Left ventricle myocardium superior (tissue), 1 donor: Measurements from ENCODE around the gene TANGO6. TPM values are rescaled to one million over a fixed set of nuclear protein-coding genes. Genes with fewer than 3 reads are reported as not detected.
A peak's percentile ranks its signal among the peaks of the same experiment; 100 is the strongest.

Experiments used
- ATAC-seq: fragments of 200-7000 bp; cut with Tn5 transposase; one replicate; pipeline ENCODE4 v1.9.1; 2020; ENCODE audit warnings: mild to moderate bottlenecking, moderate library complexity
- DNase-seq: peaks from one replicate; pipeline ENCODE4 v3.0.0-alpha.2; 2020
- intact Hi-C: fragments of 100-400 bp; cut with micrococcal nuclease; formaldehyde crosslinking; loops from one replicate; pipeline ENCODE4 v1.11.0; 2022
- total RNA-seq: library from RNA; stranded (reverse); fragmentation: NEBNext Ultra II Directional; extraction: Animal tissue kit (Norgen Biotek cat#: 25700); gene quantifications from one replicate; pipeline ENCODE4 v1.2.1, GENCODE V29; 2021
- donor health status: DM: no; HTN: yes; CAD: no; lungs with severe emphysema.

The TANGO6 gene
- total RNA-seq, 1 donor from 2014 or later = 9.3 TPM

DNA sequence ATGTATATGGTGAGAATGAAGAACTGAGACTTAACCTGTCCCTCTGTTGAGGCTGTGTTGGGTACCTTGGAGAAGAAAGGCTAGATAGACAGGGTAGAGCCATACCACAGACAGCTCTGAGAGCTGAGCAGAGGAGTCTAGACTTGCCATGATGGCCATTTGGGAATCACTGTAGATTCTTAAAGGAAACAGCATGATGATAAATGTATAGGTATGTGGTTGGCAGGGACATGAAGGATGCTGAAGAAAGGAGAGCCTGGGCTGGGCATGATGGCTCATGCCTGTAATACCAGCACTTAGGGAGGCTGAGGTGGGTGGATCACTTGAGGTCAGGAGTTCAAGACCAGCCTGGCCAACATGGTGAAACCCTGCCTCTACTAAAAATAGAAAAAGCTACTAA lies 147.7 kb downstream of the TANGO6 start:
- intact Hi-C loops = no loop called here
- DNase-seq (no peak), ATAC-seq (no peak)

- peak; percentile 36 for ATAC-seq
- intact Hi-C loops = no loop called here
These were observed 149.2 kb downstream of the TANGO6 start for GRCh38 chr16:68992521-68992920.

DNA sequence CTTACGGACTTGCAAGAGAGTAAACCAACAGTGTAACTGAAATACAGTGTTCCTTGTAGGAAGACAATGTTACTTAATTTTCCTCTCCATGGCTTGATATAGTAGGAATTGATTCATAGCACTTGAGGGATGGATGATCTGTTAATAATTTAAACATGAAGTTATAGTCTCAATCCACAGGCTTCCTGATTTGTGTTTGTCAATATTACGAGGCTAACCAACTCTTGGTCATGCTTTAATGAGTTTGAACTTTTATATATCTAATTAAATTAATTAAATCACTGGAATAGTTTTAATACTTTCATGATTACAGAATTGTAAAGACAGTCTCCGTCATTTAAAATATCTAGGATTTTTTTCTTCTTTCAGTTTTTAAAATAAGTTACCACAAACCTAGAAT lies 150.1 kb downstream of the TANGO6 start:
- ATAC-seq = no peak
- intact Hi-C loops = no loop called here
- no peak for DNase-seq

More at GRCh38 chr16:68992521-68992920, 149.2 kb downstream of the TANGO6 start:
- DNase-seq = no peak

GRCh38 chr16:68993885-68994284 lies 150.6 kb downstream of the TANGO6 start:
- ATAC-seq (no peak), DNase-seq (no peak)
- intact Hi-C loops = no loop called here

GRCh38 chr16:68994324-68994723 lies 151.0 kb downstream of the TANGO6 start:
- DNase-seq = no peak
- intact Hi-C loops = no loop called here
- no peak for ATAC-seq

DNA sequence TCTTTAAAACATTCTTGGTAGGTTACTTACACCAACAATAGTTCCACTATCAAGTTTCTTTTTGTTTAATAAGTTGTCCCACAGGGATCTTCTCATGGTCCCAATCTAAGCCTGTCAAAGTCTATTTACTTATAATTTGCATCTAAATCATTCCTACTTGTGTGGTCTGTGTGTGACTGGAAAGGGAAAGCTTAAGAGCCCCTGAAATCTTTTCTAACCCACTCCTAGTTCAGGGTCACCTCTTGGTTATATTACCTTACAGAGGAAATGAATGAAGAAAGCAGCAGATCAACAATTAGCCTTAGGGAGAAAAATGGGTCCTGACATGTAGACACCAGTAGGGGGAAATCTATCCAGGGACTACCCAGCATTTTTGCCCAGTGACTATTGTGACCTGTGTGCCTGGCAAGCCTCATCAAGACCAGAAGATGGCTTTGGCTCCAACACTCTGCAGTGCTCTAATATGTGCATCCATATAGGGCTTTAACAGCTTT lies 151.7 kb downstream of the TANGO6 start:
- intact Hi-C loops = no loop called here
- ATAC-seq (no peak), DNase-seq (no peak)

GRCh38 chr16:68997564-68997963 lies 154.2 kb downstream of the TANGO6 start:
- ATAC-seq = no peak
- intact Hi-C loops = no loop called here

DNA sequence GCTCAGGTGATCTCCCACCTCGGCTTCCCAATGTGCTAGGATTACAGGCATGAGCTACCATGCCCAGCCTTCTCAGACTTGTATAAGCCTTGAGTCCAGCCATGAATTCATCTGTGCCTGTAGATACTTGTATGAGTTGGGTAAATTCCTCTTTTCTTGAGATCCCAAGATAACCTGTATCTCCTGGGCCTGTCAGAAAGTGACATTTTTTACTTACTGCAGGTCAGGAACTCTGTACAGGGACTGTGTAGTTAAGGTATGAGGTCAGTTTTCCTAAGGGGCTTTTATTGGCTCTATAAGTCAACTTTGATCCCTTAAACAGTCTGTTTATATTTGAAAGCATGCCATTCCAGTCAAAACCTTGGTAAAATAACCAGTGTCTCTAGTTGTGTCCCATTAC lies 155.8 kb downstream of the TANGO6 start:
- no peak for DNase-seq
- no peak for ATAC-seq
- intact Hi-C loops = no loop called here

More at GRCh38 chr16:68997564-68997963, 154.2 kb downstream of the TANGO6 start:
- DNase-seq = no peak

GRCh38 chr16:69003500-69003899 lies 160.2 kb downstream of the TANGO6 start:
- ATAC-seq (no peak), DNase-seq (no peak)
- intact Hi-C loops = no loop called here

- intact Hi-C loops = no loop called here
- ATAC-seq = no peak
- no peak for DNase-seq
These were observed 162.5 kb downstream of the TANGO6 start for GRCh38 chr16:69005641-69006355.

DNA sequence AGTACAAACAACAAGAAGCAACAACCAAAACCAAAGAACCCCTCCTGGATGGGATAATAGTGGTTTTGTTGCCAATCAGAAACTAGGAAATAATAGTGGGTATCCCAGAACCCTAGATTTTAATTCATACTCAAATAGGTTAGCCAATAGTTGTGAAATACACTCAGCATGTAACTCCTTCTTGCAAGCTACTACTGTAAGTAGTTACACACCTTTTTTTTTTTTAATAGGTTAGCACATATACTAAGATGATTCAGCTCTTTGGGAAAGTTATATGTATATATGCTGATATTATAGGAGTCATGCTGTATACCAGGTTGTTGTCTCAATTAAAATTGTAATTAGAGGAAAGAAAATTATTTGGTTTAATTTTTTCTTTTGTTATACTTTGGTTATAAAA lies 169.6 kb downstream of the TANGO6 start:
- DNase-seq (no peak), ATAC-seq (no peak)
- intact Hi-C loops = no loop called here

DNA sequence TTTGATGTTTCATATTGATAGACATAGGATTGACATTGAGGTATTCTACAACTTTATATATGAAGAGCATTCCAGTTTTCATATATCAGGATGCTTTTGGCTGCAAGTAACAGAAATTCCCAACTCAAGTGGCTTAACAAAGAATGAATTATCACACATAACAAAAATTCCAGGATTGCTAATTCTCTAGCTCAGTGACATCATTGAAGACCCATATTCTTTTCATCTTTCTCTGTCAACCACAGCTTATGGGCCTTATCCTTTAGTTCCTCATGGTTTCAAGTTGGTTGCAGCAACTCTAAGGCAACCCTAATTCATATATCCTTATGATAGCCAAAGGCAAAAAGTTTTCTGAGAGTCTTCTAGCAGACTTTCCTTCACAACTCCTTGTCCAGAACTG lies 170.7 kb downstream of the TANGO6 start:
- DNase-seq (no peak), ATAC-seq (no peak)
- intact Hi-C loops = no loop called here

DNA sequence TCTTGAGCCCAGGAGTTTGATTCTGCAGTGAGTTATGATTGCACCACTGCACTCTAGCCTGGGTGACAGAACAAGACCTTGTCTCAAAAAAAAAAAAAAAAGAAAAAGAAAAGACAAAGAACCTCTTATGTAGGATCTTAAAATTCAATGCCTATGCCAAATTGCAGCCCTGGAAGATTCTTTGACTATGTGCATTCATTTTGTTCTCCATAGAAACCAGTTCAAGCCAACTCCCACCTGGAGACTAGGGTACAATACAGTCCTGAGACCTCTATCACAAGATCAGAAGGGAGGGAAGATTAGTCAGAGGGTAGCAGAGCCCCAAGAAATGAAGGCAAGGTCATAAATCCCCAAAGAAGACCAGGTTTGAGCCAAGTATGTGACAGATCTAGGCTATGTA lies 171.5 kb downstream of the TANGO6 start:
- ATAC-seq (no peak), DNase-seq (no peak)
- intact Hi-C loops = no loop called here

- intact Hi-C loops = no loop called here
- ATAC-seq (no peak), DNase-seq (no peak)
These were observed 173.9 kb downstream of the TANGO6 start for GRCh38 chr16:69017036-69017783.

- intact Hi-C loops = no loop called here
- DNase-seq = no peak
- no peak for ATAC-seq
These were observed 176.5 kb downstream of the TANGO6 start for GRCh38 chr16:69019811-69020210.

GRCh38 chr16:69029121-69029520 lies 185.8 kb downstream of the TANGO6 start:
- DNase-seq (no peak), ATAC-seq (no peak)

DNA sequence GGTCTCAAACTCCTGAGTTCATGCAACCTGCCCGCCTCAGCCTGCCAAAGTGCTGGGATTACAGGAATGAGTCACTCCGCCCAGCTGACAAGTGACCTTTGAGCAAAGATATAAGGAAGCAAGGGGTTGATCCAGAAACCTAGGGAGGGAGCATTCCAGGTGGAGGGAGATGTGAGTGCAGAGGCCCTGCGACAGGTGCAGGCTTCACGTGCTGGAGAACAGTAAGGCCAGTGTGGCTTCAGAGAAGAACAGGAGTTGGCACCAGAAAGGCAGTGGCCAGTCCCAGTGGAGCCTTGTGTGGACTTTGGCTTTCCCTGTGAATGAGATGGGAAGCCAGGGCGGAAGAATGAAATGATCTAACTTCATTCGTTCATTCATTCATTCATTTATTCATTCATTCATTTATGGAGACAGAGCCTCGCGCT lies 188.6 kb downstream of the TANGO6 start:
- intact Hi-C loops = loop anchor here (10.0 kb wide), 1 partner anchor 57 kb away; no protein-coding TSS in a partner anchor
- DNase-seq (no peak), ATAC-seq (no peak)

More at GRCh38 chr16:69029121-69029520, 185.8 kb downstream of the TANGO6 start:
- intact Hi-C loops = no loop called here

DNA sequence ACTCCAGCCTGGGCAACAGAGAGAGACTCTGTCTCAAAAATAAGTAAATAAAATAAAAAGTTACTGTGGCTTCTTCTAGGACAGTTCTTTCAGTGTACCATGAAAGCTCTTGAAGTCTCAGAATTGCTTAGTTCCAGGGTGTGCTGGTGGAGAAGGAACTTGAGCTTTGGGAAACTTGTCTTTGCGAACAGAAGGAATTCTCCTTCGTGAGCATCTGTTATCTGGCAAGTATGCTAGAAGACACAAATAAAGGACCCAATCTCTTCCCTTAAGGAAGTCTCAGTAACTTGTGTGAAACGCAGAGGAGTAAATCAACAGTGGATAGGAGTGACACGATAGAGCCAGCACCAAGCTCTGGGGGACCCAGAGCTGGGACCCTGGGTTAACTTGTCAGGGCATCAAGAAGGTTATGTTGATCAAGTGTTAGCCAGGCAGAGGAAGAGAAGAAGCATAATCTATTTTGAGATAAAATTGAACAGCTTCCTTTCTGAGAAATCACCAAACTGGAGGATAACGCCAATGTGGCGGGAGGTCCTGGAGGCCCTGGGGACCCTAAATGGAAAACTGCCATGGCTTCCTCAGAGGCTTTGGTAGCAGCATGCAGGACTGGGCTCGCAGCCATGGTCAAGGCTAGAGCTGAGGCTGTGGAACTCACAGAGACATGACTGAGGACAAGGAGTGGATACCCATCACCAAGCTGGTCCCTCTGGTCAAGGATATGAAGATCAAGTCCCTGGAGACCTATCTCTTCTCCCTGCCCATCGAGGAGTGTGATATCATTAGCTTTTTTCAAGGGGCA lies 190.0 kb downstream of the TANGO6 start:
- intact Hi-C loops = loop anchor here (10.0 kb wide), 1 partner anchor 59 kb away; no protein-coding TSS in a partner anchor
- DNase-seq (peak; percentile 44), ATAC-seq (no peak)

DNA sequence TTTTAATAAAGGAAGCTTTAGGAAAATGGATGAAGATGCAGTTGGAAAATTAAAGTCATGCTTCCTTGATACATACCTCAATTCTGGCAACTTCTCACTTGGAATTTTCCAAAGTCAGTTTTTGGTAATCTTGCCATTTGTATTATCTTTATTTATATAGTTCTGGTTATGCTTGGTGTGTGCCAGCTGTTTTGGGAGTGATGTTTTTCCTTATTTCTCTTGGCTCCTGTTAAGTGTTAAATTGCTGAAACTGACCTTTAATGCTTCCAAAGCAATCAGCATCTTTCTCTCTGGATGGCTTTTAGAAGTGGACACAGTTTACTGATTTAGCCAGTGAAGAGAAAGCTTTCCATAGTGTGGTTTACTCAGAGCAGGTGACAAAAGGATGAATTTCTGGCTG lies 192.0 kb downstream of the TANGO6 start:
- intact Hi-C loops = loop anchor here (10.0 kb wide), 1 partner anchor 61 kb away; no protein-coding TSS in a partner anchor
- ATAC-seq = no peak

More for the DNA sequence above, 192.0 kb downstream of the TANGO6 start:
- DNase-seq = no peak
